ENCODE measurements around the gene MTHFR.
A peak's percentile ranks its signal among the peaks of the same experiment; 100 is the strongest.

Gene MTHFR

GRCh38 chr1:11761285-11761684, 44.5 kb downstream of the MTHFR start:
- H3K36me3 ChIP-seq (ENCODE audit: insufficient read depth, insufficient read length, low read length), result no peaks in the 10 kb centered on the region
- H3K27me3 ChIP-seq (ENCODE audit: insufficient read depth, insufficient read length), result peaks cover 16% of the 10 kb centered on the region
- peaks cover 4% of the 10 kb centered on the region for H3K4me1 ChIP-seq (ENCODE audit: insufficient read depth, insufficient read length)
- no peaks in the 10 kb centered on the region; the same call in 1 of the 2 replicates for H3K9me3 ChIP-seq (ENCODE audit: insufficient read depth, low read length)
- H3K9ac ChIP-seq (ENCODE audit: insufficient read length, low read depth), result no peak overlapping the region
- no peak for DNase-seq (ENCODE audit: low read depth, low spot score)
- TF ChIP-seq SUZ12 (IDR thresholded peaks at IDR 0.05; ENCODE audit: extremely low read depth, insufficient read depth, insufficient read length) (no peak), ZNF274 (IDR thresholded peaks at IDR 0.05; ENCODE audit: low read depth, low read length) (no peak), YY1 (IDR thresholded peaks at IDR 0.05; ENCODE audit: insufficient read depth, insufficient read length) (no peak)
- no peak overlapping the region for H3K4me3 ChIP-seq (ENCODE audit: insufficient read length, low read depth)

GRCh38 chr1:11759791-11760190, 46.0 kb downstream of the MTHFR start:
- no peaks in the 10 kb centered on the region for H3K36me3 ChIP-seq (ENCODE audit: insufficient read depth, insufficient read length, low read length)
- H3K27me3 ChIP-seq (ENCODE audit: insufficient read depth, insufficient read length), result peaks cover 16% of the 10 kb centered on the region
- no peaks in the 10 kb centered on the region; the same call in 1 of the 2 replicates for H3K9me3 ChIP-seq (ENCODE audit: insufficient read depth, low read length)

GRCh38 chr1:11757047-11757446, 48.7 kb downstream of the MTHFR start:
- Histone ChIP-seq H3K36me3 (ENCODE audit: insufficient read depth, insufficient read length, low read length) (no peaks in the 10 kb centered on the region), H3K4me1 (ENCODE audit: insufficient read depth, insufficient read length) (peaks cover 7% of the 10 kb centered on the region), H3K4me3 (ENCODE audit: insufficient read length, low read depth) (no peak overlapping the region), H3K9me3 (ENCODE audit: insufficient read depth, low read length) (no peaks in the 10 kb centered on the region; the same call in 1 of the 2 replicates), H3K9ac (ENCODE audit: insufficient read length, low read depth) (no peak overlapping the region), H3K27me3 (ENCODE audit: insufficient read depth, insufficient read length) (peaks cover 12% of the 10 kb centered on the region)
- DNase-seq (ENCODE audit: low read depth, low spot score), result no peak
- TF ChIP-seq SUZ12 (IDR thresholded peaks at IDR 0.05; ENCODE audit: extremely low read depth, insufficient read depth, insufficient read length) (no peak), YY1 (IDR thresholded peaks at IDR 0.05; ENCODE audit: insufficient read depth, insufficient read length) (no peak), ZNF274 (IDR thresholded peaks at IDR 0.05; ENCODE audit: low read depth, low read length) (no peak)

More at GRCh38 chr1:11759791-11760190, 46.0 kb downstream of the MTHFR start:
- no peak for DNase-seq (ENCODE audit: low read depth, low spot score)
- peaks cover 3% of the 10 kb centered on the region for H3K4me1 ChIP-seq (ENCODE audit: insufficient read depth, insufficient read length)
- H3K9ac ChIP-seq (ENCODE audit: insufficient read length, low read depth), result no peak overlapping the region
- H3K4me3 ChIP-seq (ENCODE audit: insufficient read length, low read depth), result no peak overlapping the region
- TF ChIP-seq YY1 (IDR thresholded peaks at IDR 0.05; ENCODE audit: insufficient read depth, insufficient read length) (no peak), SUZ12 (IDR thresholded peaks at IDR 0.05; ENCODE audit: extremely low read depth, insufficient read depth, insufficient read length) (no peak), ZNF274 (IDR thresholded peaks at IDR 0.05; ENCODE audit: low read depth, low read length) (no peak)

- Histone ChIP-seq H3K36me3 (ENCODE audit: insufficient read depth, insufficient read length, low read length) (peaks cover 24% of the 10 kb centered on the region), H3K9ac (ENCODE audit: insufficient read length, low read depth) (no peak overlapping the region), H3K4me1 (ENCODE audit: insufficient read depth, insufficient read length) (peaks cover 7% of the 10 kb centered on the region), H3K4me3 (ENCODE audit: insufficient read length, low read depth) (no peak overlapping the region), H3K9me3 (ENCODE audit: insufficient read depth, low read length) (no peaks in the 10 kb centered on the region; the same call in 1 of the 2 replicates), H3K27me3 (ENCODE audit: insufficient read depth, insufficient read length) (no peaks in the 10 kb centered on the region)
- TF ChIP-seq ZNF274 (IDR thresholded peaks at IDR 0.05; ENCODE audit: low read depth, low read length) (no peak), YY1 (IDR thresholded peaks at IDR 0.05; ENCODE audit: insufficient read depth, insufficient read length) (no peak), SUZ12 (IDR thresholded peaks at IDR 0.05; ENCODE audit: extremely low read depth, insufficient read depth, insufficient read length) (no peak)
- DNase-seq (ENCODE audit: low read depth, low spot score), result no peak
Observed at GRCh38 chr1:11753555-11754208, 52.1 kb downstream of the MTHFR start.

GRCh38 chr1:11752359-11753088, 53.2 kb downstream of the MTHFR start:
- TF ChIP-seq SUZ12 (IDR thresholded peaks at IDR 0.05; ENCODE audit: extremely low read depth, insufficient read depth, insufficient read length) (no peak), YY1 (IDR thresholded peaks at IDR 0.05; ENCODE audit: insufficient read depth, insufficient read length) (no peak), ZNF274 (IDR thresholded peaks at IDR 0.05; ENCODE audit: low read depth, low read length) (no peak)
- H3K4me1 ChIP-seq (ENCODE audit: insufficient read depth, insufficient read length), result peaks cover 9% of the 10 kb centered on the region
- DNase-seq (ENCODE audit: low read depth, low spot score), result no peak
- no peaks in the 10 kb centered on the region; the same call in 1 of the 2 replicates for H3K9me3 ChIP-seq (ENCODE audit: insufficient read depth, low read length)
- no peak overlapping the region for H3K4me3 ChIP-seq (ENCODE audit: insufficient read length, low read depth)
- no peaks in the 10 kb centered on the region for H3K27me3 ChIP-seq (ENCODE audit: insufficient read depth, insufficient read length)
- peak overlapping the region; percentile 42 for H3K9ac ChIP-seq (ENCODE audit: insufficient read length, low read depth)
- H3K36me3 ChIP-seq (ENCODE audit: insufficient read depth, insufficient read length, low read length), result peaks cover 35% of the 10 kb centered on the region

- no peak for TF ChIP-seq ZNF274 (IDR thresholded peaks at IDR 0.05; ENCODE audit: low read depth, low read length)
- TF ChIP-seq YY1 (IDR thresholded peaks at IDR 0.05; ENCODE audit: insufficient read depth, insufficient read length), result no peak
- TF ChIP-seq SUZ12 (IDR thresholded peaks at IDR 0.05; ENCODE audit: extremely low read depth, insufficient read depth, insufficient read length), result no peak
- Histone ChIP-seq H3K4me1 (ENCODE audit: insufficient read depth, insufficient read length) (peaks cover 9% of the 10 kb centered on the region), H3K4me3 (ENCODE audit: insufficient read length, low read depth) (no peak overlapping the region), H3K27me3 (ENCODE audit: insufficient read depth, insufficient read length) (no peaks in the 10 kb centered on the region), H3K9ac (ENCODE audit: insufficient read length, low read depth) (no peak overlapping the region), H3K9me3 (ENCODE audit: insufficient read depth, low read length) (no peaks in the 10 kb centered on the region), H3K36me3 (ENCODE audit: insufficient read depth, insufficient read length, low read length) (peaks cover 44% of the 10 kb centered on the region)
- DNase-seq (ENCODE audit: low read depth, low spot score), result no peak
Observed at GRCh38 chr1:11751087-11751486, 54.7 kb downstream of the MTHFR start.

- H3K27me3 ChIP-seq (ENCODE audit: insufficient read depth, insufficient read length), result no peaks in the 10 kb centered on the region
- no peak for DNase-seq (ENCODE audit: low read depth, low spot score)
- H3K4me1 ChIP-seq (ENCODE audit: insufficient read depth, insufficient read length), result peaks cover 9% of the 10 kb centered on the region
- TF ChIP-seq ZNF274 (IDR thresholded peaks at IDR 0.05; ENCODE audit: low read depth, low read length) (no peak), SUZ12 (IDR thresholded peaks at IDR 0.05; ENCODE audit: extremely low read depth, insufficient read depth, insufficient read length) (no peak), YY1 (IDR thresholded peaks at IDR 0.05; ENCODE audit: insufficient read depth, insufficient read length) (no peak)
- no peak overlapping the region for H3K9ac ChIP-seq (ENCODE audit: insufficient read length, low read depth)
- no peak overlapping the region for H3K4me3 ChIP-seq (ENCODE audit: insufficient read length, low read depth)
- peaks cover 45% of the 10 kb centered on the region for H3K36me3 ChIP-seq (ENCODE audit: insufficient read depth, insufficient read length, low read length)
- no peaks in the 10 kb centered on the region for H3K9me3 ChIP-seq (ENCODE audit: insufficient read depth, low read length)
Observed at GRCh38 chr1:11749996-11750395, 55.8 kb downstream of the MTHFR start.

Data from NT2/D1 (cell line).